A673 (cell line): ENCODE results near the gene TTLL1. TPM values are rescaled to one million over a fixed set of nuclear protein-coding genes. Genes with fewer than 3 reads are reported as not detected.

Source experiments
- BruUV-seq: library from RNA; stranded (reverse); fragments of 400-500 nt; replicated peaks from 2 replicates; lab custom pipeline; 2021; lab: Mats Ljungman, UMichigan
- CTCF ChIA-PET: fragments of 300-600 bp; sonication (Branson Sonifier 250); formaldehyde crosslinking; loops from one replicate; lab custom pipeline; 2022; ENCODE audit warnings: antibody characterized with exemption; lab: Charles Lee
- POLR2A ChIA-PET: fragments of 300-600 bp; sonication (Branson Sonifier 250); formaldehyde crosslinking; loops from one replicate; lab custom pipeline; 2022; ENCODE audit warnings: antibody characterized with exemption; ENCODE audit not compliant: low non-redundant PET; lab: Charles Lee
- DNase-seq: peaks from one replicate; pipeline ENCODE4 v3.0.0-alpha.2; 2015; ENCODE audit warnings: low spot score
- H3K27ac ChIP-seq: fragments of 200-600 bp; sonication (generic); 2 replicates; pipeline ENCODE4 v1.5.1; 2016; ENCODE audit warnings: mixed run types, low read depth, mild to moderate bottlenecking, mixed read lengths, antibody characterized with exemption, low read length; ENCODE audit not compliant: poor library complexity, severe bottlenecking
- H3K27me3 ChIP-seq: fragments of 200-600 bp; sonication (generic); replicated peaks from 2 replicates; pipeline ENCODE4 v1.6.1; 2017; ENCODE audit warnings: mixed run types, low read depth, mild to moderate bottlenecking, mixed read lengths, antibody characterized with exemption, low read length; ENCODE audit not compliant: insufficient read depth, poor library complexity
- H3K36me3 ChIP-seq: fragments of 200-600 bp; sonication (generic); 2 replicates; pipeline ENCODE4 v1.6.1; 2016; ENCODE audit warnings: mixed run types, mild to moderate bottlenecking, mixed read lengths, antibody characterized with exemption, low read length; ENCODE audit not compliant: insufficient read depth, poor library complexity, severe bottlenecking
- H3K4me1 ChIP-seq: fragments of 200-600 bp; sonication (generic); 2 replicates; pipeline ENCODE4 v1.6.1; 2017; ENCODE audit warnings: mixed run types, mild to moderate bottlenecking, mixed read lengths, antibody characterized with exemption, low read length; ENCODE audit not compliant: insufficient read depth, poor library complexity, severe bottlenecking
- H3K4me3 ChIP-seq: fragments of 200-600 bp; sonication (generic); 2 replicates; pipeline ENCODE4 v1.5.1; 2016; ENCODE audit warnings: low read depth, mixed run types, mild to moderate bottlenecking, mixed read lengths, low read length; ENCODE audit not compliant: poor library complexity, severe bottlenecking
- H3K9me3 ChIP-seq: fragments of 200-600 bp; sonication (generic); 2 replicates; pipeline ENCODE4 v1.6.1; 2016; ENCODE audit warnings: mixed run types, low read depth, mild to moderate bottlenecking, mixed read lengths, antibody characterized with exemption, low read length; ENCODE audit not compliant: poor library complexity, severe bottlenecking
- EZH2 ChIP-seq: fragments of 200-600 bp; sonication (generic); IDR thresholded peaks from 2 replicates; pipeline ENCODE4 v1.6.1; 2017; ENCODE audit warnings: borderline replicate concordance, low read depth, mild to moderate bottlenecking, mixed read lengths, antibody characterized with exemption, low read length; ENCODE audit not compliant: poor library complexity, severe bottlenecking
- intact Hi-C: fragments of 100-400 bp; cut with micrococcal nuclease; formaldehyde crosslinking; loops from one replicate; pipeline ENCODE4 v1.10.0; 2022; ENCODE audit not compliant: unreplicated experiment
- total RNA-seq: library from RNA; stranded (reverse); gene quantifications from 2 replicates; pipeline ENCODE4 v1.2.3, GENCODE V29; 2021
- TF ChIP-seq, protein P1 (sequence below): fragments of 300-800, 200-600 bp; sonication (generic); conservative IDR thresholded peaks from 2 replicates; pipeline ENCODE4 v1.5.1; 2017; ENCODE audit warnings: low read depth, mild to moderate bottlenecking, antibody characterized with exemption, low read length, moderate library complexity, mixed read lengths

TTLL1 gene
- total RNA-seq, 1 experiment from 2014 or later: 6.4 TPM

DNA sequence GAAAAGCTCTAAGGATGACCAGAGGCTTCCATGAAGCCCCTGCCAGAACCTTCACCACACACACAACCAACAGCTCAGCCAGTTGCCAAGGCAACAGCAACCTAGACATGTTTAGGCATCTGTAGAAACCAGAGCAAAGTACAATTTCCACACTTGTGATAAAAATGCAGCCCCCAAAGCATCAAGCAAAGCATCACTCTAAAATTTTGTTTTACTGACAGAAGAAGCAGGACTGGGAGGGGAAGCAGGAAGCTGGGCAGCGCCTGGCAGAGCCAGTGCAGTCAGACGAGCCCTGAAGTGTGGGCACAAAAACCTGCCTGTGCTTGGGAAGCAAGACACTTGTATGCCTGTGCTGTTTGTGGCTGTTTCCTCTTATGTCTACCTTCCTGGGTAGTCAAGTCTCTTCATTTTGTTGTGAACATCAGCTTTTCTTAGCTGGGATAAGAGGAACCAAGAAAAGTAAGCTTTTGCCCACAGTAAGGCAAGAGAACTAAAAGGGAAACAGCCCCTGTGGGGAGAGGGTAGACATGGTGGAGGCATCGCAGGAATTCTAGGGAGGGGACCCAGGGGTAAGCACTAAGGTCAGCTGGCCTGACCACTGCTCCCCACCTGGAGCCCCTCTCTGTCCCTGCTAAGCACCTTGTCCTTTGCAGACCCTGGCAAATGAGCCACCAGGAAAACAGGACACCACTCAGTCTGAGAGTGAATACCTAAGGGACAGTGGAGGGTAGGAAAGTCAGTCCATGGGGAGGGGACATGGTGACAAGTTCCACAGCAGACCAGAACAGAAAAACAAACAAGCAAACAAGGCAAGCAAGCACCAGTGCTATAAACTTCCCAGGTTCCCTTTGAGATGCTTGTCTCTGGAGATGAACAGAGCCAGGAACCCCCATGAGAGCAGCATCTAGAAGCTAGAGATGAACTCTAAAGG lies 87.7 kb downstream of the TTLL1 start:
- Histone ChIP-seq H3K27me3 (no peaks in the 10 kb centered on the region), H3K4me1 (peaks cover 40% of the 10 kb centered on the region), H3K4me3 (no peak overlapping the region), H3K9me3 (no peaks in the 10 kb centered on the region), H3K27ac (no peak overlapping the region), H3K36me3 (no peaks in the 10 kb centered on the region)
- no peak for DNase-seq
- POLR2A ChIA-PET: no interaction called here
- TF ChIP-seq EZH2: no peak
- TF ChIP-seq, protein P1, sequence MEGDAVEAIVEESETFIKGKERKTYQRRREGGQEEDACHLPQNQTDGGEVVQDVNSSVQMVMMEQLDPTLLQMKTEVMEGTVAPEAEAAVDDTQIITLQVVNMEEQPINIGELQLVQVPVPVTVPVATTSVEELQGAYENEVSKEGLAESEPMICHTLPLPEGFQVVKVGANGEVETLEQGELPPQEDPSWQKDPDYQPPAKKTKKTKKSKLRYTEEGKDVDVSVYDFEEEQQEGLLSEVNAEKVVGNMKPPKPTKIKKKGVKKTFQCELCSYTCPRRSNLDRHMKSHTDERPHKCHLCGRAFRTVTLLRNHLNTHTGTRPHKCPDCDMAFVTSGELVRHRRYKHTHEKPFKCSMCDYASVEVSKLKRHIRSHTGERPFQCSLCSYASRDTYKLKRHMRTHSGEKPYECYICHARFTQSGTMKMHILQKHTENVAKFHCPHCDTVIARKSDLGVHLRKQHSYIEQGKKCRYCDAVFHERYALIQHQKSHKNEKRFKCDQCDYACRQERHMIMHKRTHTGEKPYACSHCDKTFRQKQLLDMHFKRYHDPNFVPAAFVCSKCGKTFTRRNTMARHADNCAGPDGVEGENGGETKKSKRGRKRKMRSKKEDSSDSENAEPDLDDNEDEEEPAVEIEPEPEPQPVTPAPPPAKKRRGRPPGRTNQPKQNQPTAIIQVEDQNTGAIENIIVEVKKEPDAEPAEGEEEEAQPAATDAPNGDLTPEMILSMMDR: no peak
- CTCF ChIA-PET: no interaction called here
- no TSS peak for BruUV-seq
- intact Hi-C loops: no loop called here

- no peaks in the 10 kb centered on the region for H3K36me3 ChIP-seq
- CTCF ChIA-PET: no interaction called here
- no peak overlapping the region for H3K4me3 ChIP-seq
- peaks cover 41% of the 10 kb centered on the region for H3K4me1 ChIP-seq
- no peaks in the 10 kb centered on the region for H3K9me3 ChIP-seq
- intact Hi-C loops: no loop called here
- H3K27me3 ChIP-seq: no peaks in the 10 kb centered on the region
- peak overlapping the region; percentile 11 for H3K27ac ChIP-seq
- TF ChIP-seq, protein P1: no peak
- no peak for TF ChIP-seq EZH2
- BruUV-seq: no TSS peak
- DNase-seq: no peak
- POLR2A ChIA-PET: no interaction called here
These were observed 88.6 kb downstream of the TTLL1 start for GRCh38 chr22:43000441-43001175.

- ChIA-PET POLR2A (interaction anchor here (0.7 kb wide), 1 partner anchor 15 kb away, joined by 3 read pairs; no protein-coding TSS in a partner anchor), CTCF (interaction anchor here (0.7 kb wide), 1 partner anchor 380 kb away, joined by 3 read pairs; no protein-coding TSS in a partner anchor)
- Histone ChIP-seq H3K27ac (no peak overlapping the region), H3K4me1 (peaks cover 37% of the 10 kb centered on the region), H3K36me3 (peaks cover 3% of the 10 kb centered on the region), H3K4me3 (no peak overlapping the region), H3K27me3 (no peaks in the 10 kb centered on the region), H3K9me3 (no peaks in the 10 kb centered on the region)
- intact Hi-C loops: no loop called here
- DNase-seq: no peak
- TF ChIP-seq, protein P1: no peak
- no peak for TF ChIP-seq EZH2
- no TSS peak for BruUV-seq
These were observed 91.6 kb downstream of the TTLL1 start for GRCh38 chr22:42997582-42998090.
